HepG2 (cell line): ENCODE data around the gene ORMDL3. TPM values are rescaled to one million over a fixed set of nuclear protein-coding genes. Genes with fewer than 3 reads are reported as not detected.

Experiments
- ARNT ChIP-seq: fragments of 450-650 bp; IDR thresholded peaks from 2 replicates; pipeline ENCODE4 v1.6.1; 2017
- FIP1L1 ChIP-seq: fragments of 200-400 bp; formaldehyde crosslinking; IDR thresholded peaks from 2 replicates; pipeline ENCODE4 v1.6.1; 2018; ENCODE audit warnings: low read depth, mild to moderate bottlenecking, low read length, moderate library complexity, borderline replicate concordance; ENCODE audit not compliant: insufficient read depth
- GZF1 ChIP-seq: sonication (generic); formaldehyde crosslinking; IDR thresholded peaks from 2 replicates; pipeline ENCODE4 v1.5.1; 2020; ENCODE audit warnings: mild to moderate bottlenecking, missing genetic modification reagents
- HCFC1 ChIP-seq: fragments of 150-350 bp; IDR thresholded peaks from 2 replicates; pipeline ENCODE4 v1.6.1; 2014; ENCODE audit warnings: low read depth, low read length
- HNRNPH1 ChIP-seq: fragments of 200-400 bp; formaldehyde crosslinking; optimal IDR thresholded peaks from 2 replicates; pipeline ENCODE3; 2017; ENCODE audit warnings: mild to moderate bottlenecking, low read depth, low read length
- ISX ChIP-seq: sonication (generic); formaldehyde crosslinking; conservative IDR thresholded peaks from 2 replicates; pipeline ENCODE4 v1.5.0; 2020; ENCODE audit warnings: missing genetic modification reagents
- KMT2B ChIP-seq: IDR thresholded peaks from 2 replicates; pipeline ENCODE4 v1.6.1; 2016; ENCODE audit warnings: missing genetic modification reagents, missing compliant biosample characterization
- MAFG ChIP-seq: sonication (generic); formaldehyde crosslinking; IDR thresholded peaks from 2 replicates; pipeline ENCODE4 v1.5.1; 2020; ENCODE audit warnings: mild to moderate bottlenecking, missing genetic modification reagents
- NAIF1 ChIP-seq: sonication (generic); formaldehyde crosslinking; IDR thresholded peaks from 2 replicates; pipeline ENCODE4 v1.5.0; 2020; ENCODE audit warnings: mild to moderate bottlenecking, missing genetic modification reagents, borderline replicate concordance
- NKX3-1 ChIP-seq: sonication (generic); formaldehyde crosslinking; IDR thresholded peaks from 2 replicates; pipeline ENCODE4 v1.5.0; 2020; ENCODE audit warnings: missing genetic modification reagents
- PATZ1 ChIP-seq: sonication (generic); formaldehyde crosslinking; IDR thresholded peaks from 2 replicates; pipeline ENCODE4 v1.4.0; 2020; ENCODE audit warnings: missing genetic modification reagents
- POGZ ChIP-seq: sonication (generic); formaldehyde crosslinking; IDR thresholded peaks from 2 replicates; pipeline ENCODE4 v1.4.0; 2020; ENCODE audit warnings: mild to moderate bottlenecking, missing genetic modification reagents
- RBFOX2 ChIP-seq: fragments of 200-400 bp; formaldehyde crosslinking; IDR thresholded peaks from 2 replicates; pipeline ENCODE4 v1.6.1; 2017; ENCODE audit warnings: low read depth, mild to moderate bottlenecking, low read length
- UBTF ChIP-seq: sonication (generic); formaldehyde crosslinking; IDR thresholded peaks from 2 replicates; pipeline ENCODE4 v1.4.0; 2020; ENCODE audit warnings: mild to moderate bottlenecking, missing genetic modification reagents
- ZBTB8A ChIP-seq: sonication (generic); formaldehyde crosslinking; IDR thresholded peaks from 2 replicates; pipeline ENCODE4 v1.4.0; 2020; ENCODE audit warnings: mild to moderate bottlenecking, low read depth, missing genetic modification reagents, borderline replicate concordance
- ZFP90 ChIP-seq: sonication (generic); formaldehyde crosslinking; IDR thresholded peaks from 2 replicates; pipeline ENCODE4 v1.8.0; 2022; ENCODE audit warnings: missing genetic modification reagents, mild to moderate bottlenecking, inconsistent platforms, borderline replicate concordance
- ZFP91 ChIP-seq: sonication (generic); formaldehyde crosslinking; IDR thresholded peaks from 2 replicates; pipeline ENCODE4 v1.9.0; 2022; ENCODE audit warnings: missing genetic modification reagents, mild to moderate bottlenecking, borderline replicate concordance
- ZNF10 ChIP-seq: sonication (generic); formaldehyde crosslinking; IDR thresholded peaks from 2 replicates; pipeline ENCODE4 v1.4.0; 2020; ENCODE audit warnings: mild to moderate bottlenecking, low read depth, missing genetic modification reagents, borderline replicate concordance
- ZNF414 ChIP-seq: sonication (generic); formaldehyde crosslinking; IDR thresholded peaks from 2 replicates; pipeline ENCODE4 v1.5.0; 2020; ENCODE audit warnings: missing genetic modification reagents
- ZNF513 ChIP-seq: sonication (generic); formaldehyde crosslinking; conservative IDR thresholded peaks from 2 replicates; pipeline ENCODE4 v1.5.0; 2020; ENCODE audit warnings: missing genetic modification reagents
- ZNF720 ChIP-seq: sonication (generic); formaldehyde crosslinking; IDR thresholded peaks from 2 replicates; pipeline ENCODE4 v1.4.0; 2020; ENCODE audit warnings: missing genetic modification reagents
- polyA plus RNA-seq, 8 experiments: library from polyadenylated mRNA; depleted of rRNA in 3 of 8; stranded (reverse) in 7 of 8; unstranded in 1 of 8; fragments of >200 nt; fragmentation: Illumina TruSeq in 4 of 8; extraction: Trizol in 4 of 8; gene quantifications; 2 replicates each; pipeline versions ENCODE4 v1.2.1 to v1.2.3, GENCODE V29; 2011 to 2016; ENCODE audit warnings: low read depth in 4 of 8, missing spikeins in 1 of 8, mixed read lengths in 1 of 8; ENCODE audit not compliant: insufficient read depth in 1 of 8
- total RNA-seq, 5 experiments: library from RNA; depleted of rRNA; stranded (reverse); fragments of >200 nt; fragmentation: Illumina TruSeq; extraction: Trizol; gene quantifications; 2 replicates each; pipeline ENCODE4 v1.2.3, GENCODE V29; 2016; ENCODE audit warnings: low read depth in 1 of 5

ORMDL3 gene
- total and polyA plus RNA-seq, 2 of the 13 experiments (the other 11 are each of a cell fraction or from before 2014, with no cell fraction given): 181 to 384 TPM

GRCh38 chr17:39923836-39924690 lies 3.3 kb downstream of the ORMDL3 start (continued):
- TF ChIP-seq GZF1 (CRISPR knock-in tag) (no peak), ZBTB8A (CRISPR knock-in tag) (no peak), ZFP91 (CRISPR knock-in tag) (peak; percentile 93), FIP1L1 (no peak), NKX3-1 (CRISPR knock-in tag) (0 out of 2 replicates have a peak, but pooled peaks have one; percentile 83), PATZ1 (CRISPR knock-in tag) (peak; percentile 89), HNRNPH1 (no peak), NAIF1 (peak; percentile 82; the same call in 1 of the 2 replicates), RBFOX2 (peak; percentile 49; the same call in 1 of the 2 replicates), ZNF414 (CRISPR knock-in tag) (peak; percentile 98), ARNT (no peak), ZNF513 (CRISPR knock-in tag) (peak; percentile 39; the same call in 1 of the 2 replicates), ISX (no peak), HCFC1 (no peak), UBTF (CRISPR knock-in tag) (peak; percentile 83), ZNF720 (peak; percentile 74; the same call in 1 of the 2 replicates), ZNF10 (CRISPR knock-in tag) (no peak), KMT2B (peak; percentile 85), MAFG (CRISPR knock-in tag) (no peak), POGZ (CRISPR knock-in tag) (peak; percentile 81), ZFP90 (CRISPR knock-in tag) (peak; percentile 92)
